Activated CD4-positive, alpha-beta T cell treated with anti-CD3 and anti-CD28 coated beads for 1 hour (primary cell): ENCODE data around the gene CRYZ.

Experiments
- DNase-seq: peaks from one replicate; pipeline ENCODE4 v3.0.0-alpha.2; 2020

CRYZ gene

GRCh38 chr1:74729741-74730478 is 2.9 kb downstream of the CRYZ start:
- DNase-seq, result no peak

GRCh38 chr1:74728736-74729135 is 4.1 kb downstream of the CRYZ start:
- no peak for DNase-seq

GRCh38 chr1:74726063-74726462 is 6.8 kb downstream of the CRYZ start:
- DNase-seq, result no peak

- DNase-seq, result no peak
Measured at GRCh38 chr1:74717626-74718025, 15.2 kb downstream of the CRYZ start.

GRCh38 chr1:74716822-74717221 is 16.0 kb downstream of the CRYZ start:
- DNase-seq, result no peak

GRCh38 chr1:74715806-74716205 is 17.0 kb downstream of the CRYZ start:
- DNase-seq, result no peak

GRCh38 chr1:74715236-74715502 is 17.7 kb downstream of the CRYZ start:
- DNase-seq, result no peak

GRCh38 chr1:74714429-74715235 is 18.2 kb downstream of the CRYZ start:
- DNase-seq, result no peak

GRCh38 chr1:74713849-74714248 is 19.0 kb downstream of the CRYZ start:
- DNase-seq, result no peak

GRCh38 chr1:74712881-74713280 is 20.0 kb downstream of the CRYZ start:
- no peak for DNase-seq

GRCh38 chr1:74703386-74704182 is 29.3 kb downstream of the CRYZ start:
- no peak for DNase-seq

- DNase-seq, result no peak
Measured at GRCh38 chr1:74699331-74699730, 33.5 kb downstream of the CRYZ start.

GRCh38 chr1:74697832-74698231 is 35.0 kb downstream of the CRYZ start:
- DNase-seq, result no peak

- no peak for DNase-seq
Measured at GRCh38 chr1:74693473-74693872, 39.4 kb downstream of the CRYZ start.

GRCh38 chr1:74690909-74691308 is 41.9 kb downstream of the CRYZ start:
- no peak for DNase-seq

GRCh38 chr1:74690364-74690696 is 42.5 kb downstream of the CRYZ start:
- no peak for DNase-seq

- DNase-seq, result no peak
Measured at GRCh38 chr1:74689621-74690363, 43.1 kb downstream of the CRYZ start.

GRCh38 chr1:74686928-74687327 is 45.9 kb downstream of the CRYZ start:
- DNase-seq, result no peak

- no peak for DNase-seq
Measured at GRCh38 chr1:74684301-74684700, 48.5 kb downstream of the CRYZ start.

GRCh38 chr1:74683656-74684055 is 49.2 kb downstream of the CRYZ start:
- no peak for DNase-seq

GRCh38 chr1:74681851-74682250 is 51.0 kb downstream of the CRYZ start:
- DNase-seq, result no peak

GRCh38 chr1:74681449-74681848 is 51.4 kb downstream of the CRYZ start:
- no peak for DNase-seq

- no peak for DNase-seq
Measured at GRCh38 chr1:74681001-74681400, 51.8 kb downstream of the CRYZ start.
